Skeletal muscle satellite cell (primary cell): ENCODE results near the gene NDRG2.
"Not testable (repeated sequence)": the region's sequence is repeated elsewhere in the genome, so short reads cannot be mapped to it uniquely, and the experiment has no call there.

Source experiments
- H3K27me3 ChIP-seq: 2 replicates; pipeline ENCODE4 v1.7.0; 2013; ENCODE audit warnings: low read length; ENCODE audit not compliant: control insufficient read depth, insufficient read depth
- H3K36me3 ChIP-seq: 2 replicates; pipeline ENCODE4 v1.7.0; 2013; ENCODE audit warnings: mild to moderate bottlenecking, control low read depth, low read length; ENCODE audit not compliant: insufficient read depth
- H3K4me1 ChIP-seq: 2 replicates; pipeline ENCODE4 v1.7.0; 2013; ENCODE audit warnings: low read length; ENCODE audit not compliant: control insufficient read depth, insufficient read depth
- H3K4me2 ChIP-seq: 2 replicates; pipeline ENCODE4 v1.7.0; 2013; ENCODE audit warnings: mild to moderate bottlenecking, low read length
- H3K4me3 ChIP-seq: 2 replicates; pipeline ENCODE4 v1.7.0; 2013; ENCODE audit warnings: low read length
- H3K9ac ChIP-seq: 2 replicates; pipeline ENCODE4 v1.7.0; 2013; ENCODE audit warnings: mild to moderate bottlenecking, low read depth, low read length, moderate library complexity
- H3K9me3 ChIP-seq: replicated peaks from 2 replicates; pipeline ENCODE4 v1.7.0; 2013; ENCODE audit warnings: mild to moderate bottlenecking, control low read depth, low read length

Gene NDRG2

DNA sequence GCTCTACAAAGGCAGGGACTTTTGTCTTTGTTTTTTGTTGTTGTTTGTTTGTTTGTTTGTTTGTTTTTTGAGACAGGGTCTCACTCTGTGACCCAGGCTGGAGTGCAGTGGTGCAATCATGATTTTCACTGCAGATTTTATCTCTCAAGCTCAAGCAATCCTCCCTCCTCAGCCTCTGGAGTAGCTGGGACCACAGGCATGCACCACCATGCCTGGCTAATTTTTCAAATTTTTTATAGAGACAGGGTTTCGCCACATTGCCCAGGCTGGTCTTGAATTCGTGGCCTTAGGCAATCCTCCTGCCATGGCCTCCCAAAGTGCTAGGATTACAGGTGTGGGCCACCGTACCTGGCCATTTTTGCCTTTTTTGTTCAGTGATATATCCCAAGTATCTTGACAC is 16.1 kb upstream of the NDRG2 start:
- H3K4me2 ChIP-seq, H3K9me3 ChIP-seq, H3K9ac ChIP-seq, H3K36me3 ChIP-seq, H3K4me3 ChIP-seq: not testable (repeated sequence)
- H3K4me1 ChIP-seq, result peaks cover 40% of the 10 kb centered on the region
- H3K27me3 ChIP-seq, result peaks cover 42% of the 10 kb centered on the region

- Histone ChIP-seq H3K4me3 (no peak overlapping the region), H3K9ac (no peak overlapping the region), H3K9me3 (no peaks in the 10 kb centered on the region), H3K36me3 (no peaks in the 10 kb centered on the region), H3K27me3 (peaks cover 43% of the 10 kb centered on the region), H3K4me1 (peaks cover 40% of the 10 kb centered on the region), H3K4me2 (no peak overlapping the region)
These were observed 15.6 kb upstream of the NDRG2 start for GRCh38 chr14:21040370-21040925.

DNA sequence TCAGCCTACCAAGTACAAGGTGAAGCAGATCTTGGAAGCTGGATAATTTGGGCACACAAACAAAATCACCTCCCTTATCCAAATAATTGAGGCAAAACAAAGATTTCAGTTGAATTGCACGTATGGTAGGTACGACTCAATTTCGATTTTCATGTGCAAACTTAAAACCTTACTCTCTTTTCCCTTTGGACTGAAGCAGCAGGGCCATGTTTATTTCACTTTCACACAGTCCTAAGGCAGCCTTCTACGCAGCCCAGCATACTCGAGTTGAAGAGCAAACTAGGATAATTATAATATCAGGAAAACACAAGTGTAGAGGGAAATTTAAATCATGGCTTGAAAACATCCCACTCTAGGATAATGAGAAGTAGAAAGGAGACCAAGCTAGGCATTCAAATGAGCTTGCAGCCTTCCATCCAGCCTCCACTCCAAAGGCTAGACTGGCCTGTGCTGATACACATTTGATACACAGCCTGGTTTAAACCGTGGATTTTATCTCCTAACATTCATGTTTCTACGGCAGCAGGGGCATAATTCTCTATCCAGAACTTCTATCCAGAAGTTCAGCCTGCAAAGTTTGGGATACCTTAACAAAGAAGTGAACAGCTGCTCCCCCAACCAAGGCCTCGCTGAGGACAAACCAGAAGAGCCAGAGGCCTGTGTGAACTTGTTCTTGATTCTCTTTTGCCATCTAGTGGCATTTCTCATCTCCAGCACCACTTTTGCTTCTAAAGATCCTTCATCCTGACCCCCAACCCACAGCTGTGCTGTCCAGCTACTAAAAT is 14.9 kb upstream of the NDRG2 start:
- Histone ChIP-seq H3K36me3 (no peaks in the 10 kb centered on the region), H3K27me3 (peaks cover 41% of the 10 kb centered on the region), H3K4me1 (peaks cover 40% of the 10 kb centered on the region), H3K4me2 (no peak overlapping the region), H3K4me3 (no peak overlapping the region), H3K9ac (no peak overlapping the region), H3K9me3 (no peaks in the 10 kb centered on the region)

GRCh38 chr14:21038441-21039422 is 13.9 kb upstream of the NDRG2 start:
- no peak overlapping the region for H3K9ac ChIP-seq
- no peaks in the 10 kb centered on the region for H3K36me3 ChIP-seq
- H3K9me3 ChIP-seq, result no peaks in the 10 kb centered on the region
- H3K4me3 ChIP-seq, result no peak overlapping the region
- peak overlapping the region; percentile 43 for H3K4me2 ChIP-seq
- peaks cover 39% of the 10 kb centered on the region for H3K4me1 ChIP-seq
- H3K27me3 ChIP-seq, result peaks cover 43% of the 10 kb centered on the region

DNA sequence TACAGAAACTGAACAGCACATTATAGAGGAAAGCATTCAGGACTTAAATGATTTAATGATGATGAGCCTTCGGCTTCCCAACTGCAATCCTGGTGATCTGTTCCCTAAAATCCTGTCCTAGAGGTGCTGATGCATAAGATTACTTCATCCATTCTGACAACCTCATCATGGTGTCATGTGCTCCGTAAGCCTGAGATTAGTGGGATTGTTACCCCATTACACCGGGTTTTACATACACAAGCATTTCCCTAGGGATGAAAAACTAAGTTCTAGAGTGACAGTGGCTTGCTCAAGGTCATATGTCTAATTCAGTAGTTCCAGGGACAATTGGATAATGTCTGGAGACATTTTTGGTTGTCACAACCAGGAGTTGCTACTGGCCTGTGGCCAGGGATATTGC is 12.3 kb upstream of the NDRG2 start:
- no peak overlapping the region for H3K4me2 ChIP-seq
- peaks cover 24% of the 10 kb centered on the region for H3K4me1 ChIP-seq
- peaks cover 47% of the 10 kb centered on the region for H3K27me3 ChIP-seq
- no peaks in the 10 kb centered on the region for H3K9me3 ChIP-seq
- H3K4me3 ChIP-seq, result no peak overlapping the region
- H3K9ac ChIP-seq, result no peak overlapping the region
- H3K36me3 ChIP-seq, result no peaks in the 10 kb centered on the region

- H3K36me3 ChIP-seq, result no peaks in the 10 kb centered on the region
- no peak overlapping the region for H3K4me2 ChIP-seq
- peaks cover 19% of the 10 kb centered on the region for H3K4me1 ChIP-seq
- no peaks in the 10 kb centered on the region for H3K9me3 ChIP-seq
- H3K4me3 ChIP-seq, result no peak overlapping the region
- no peak overlapping the region for H3K9ac ChIP-seq
- peaks cover 51% of the 10 kb centered on the region for H3K27me3 ChIP-seq
These were observed 11.9 kb upstream of the NDRG2 start for GRCh38 chr14:21036751-21037150.

DNA sequence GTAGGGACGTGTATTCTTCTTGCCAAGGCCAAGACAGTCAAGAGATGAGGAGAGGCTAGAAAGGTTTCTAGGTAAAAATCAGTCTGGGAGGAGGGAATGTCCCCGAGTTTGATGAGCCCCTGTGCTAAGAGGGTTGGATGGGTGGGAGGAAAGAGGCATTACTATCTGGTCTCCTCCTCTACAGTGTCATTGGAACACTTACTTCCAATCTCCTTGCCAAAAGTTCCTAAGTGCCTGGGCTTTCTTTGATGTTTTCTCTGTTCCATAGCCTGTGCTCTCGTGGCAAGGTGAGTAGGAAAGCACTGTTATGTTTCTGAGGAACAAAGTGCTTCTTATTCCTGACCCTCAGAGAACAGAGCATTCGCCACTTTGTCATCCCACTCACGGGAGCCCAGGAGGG is 9.8 kb upstream of the NDRG2 start, which contains the start of gene RNASE13:
Gene RNASE13, minus strand, starts transcription at position 101 of the 400 bp plus-strand sequence. CDS start 519 bp downstream, outside the sequence.
- no peaks in the 10 kb centered on the region for H3K36me3 ChIP-seq
- H3K27me3 ChIP-seq, result peaks cover 72% of the 10 kb centered on the region
- H3K4me1 ChIP-seq, result peaks cover 12% of the 10 kb centered on the region
- H3K9ac ChIP-seq, result no peak within 1 kb of the TSS
- no peak within 1 kb of the TSS for H3K4me3 ChIP-seq
- no peak within 1 kb of the TSS for H3K4me2 ChIP-seq
- no peaks in the 10 kb centered on the region for H3K9me3 ChIP-seq

GRCh38 chr14:21033133-21033698 is 8.4 kb upstream of the NDRG2 start:
- Histone ChIP-seq H3K9me3 (no peaks in the 10 kb centered on the region), H3K9ac (no peak overlapping the region), H3K4me3 (no peak overlapping the region), H3K27me3 (peaks cover 70% of the 10 kb centered on the region), H3K4me2 (no peak overlapping the region), H3K36me3 (no peaks in the 10 kb centered on the region), H3K4me1 (no peaks in the 10 kb centered on the region)

GRCh38 chr14:21032326-21033132 is 7.7 kb upstream of the NDRG2 start:
- H3K27me3 ChIP-seq, result peaks cover 67% of the 10 kb centered on the region
- no peaks in the 10 kb centered on the region for H3K4me1 ChIP-seq
- no peaks in the 10 kb centered on the region for H3K36me3 ChIP-seq
- H3K4me2 ChIP-seq, result no peak overlapping the region
- H3K4me3 ChIP-seq, result no peak overlapping the region
- H3K9me3 ChIP-seq, result no peaks in the 10 kb centered on the region
- no peak overlapping the region for H3K9ac ChIP-seq

- Histone ChIP-seq H3K36me3 (no peaks in the 10 kb centered on the region), H3K27me3 (peaks cover 74% of the 10 kb centered on the region), H3K9me3 (no peaks in the 10 kb centered on the region), H3K9ac (no peak overlapping the region), H3K4me3 (no peak overlapping the region), H3K4me2 (no peak overlapping the region), H3K4me1 (no peaks in the 10 kb centered on the region)
These were observed 5.7 kb upstream of the NDRG2 start for GRCh38 chr14:21030531-21030930.
